ENCODE results near the gene KLHL25.

- TF ChIP-seq YY1 (IDR thresholded peaks at IDR 0.05; ENCODE audit: insufficient read depth, insufficient read length) (no peak), ZNF274 (IDR thresholded peaks at IDR 0.05; ENCODE audit: low read depth, low read length) (no peak), SUZ12 (IDR thresholded peaks at IDR 0.05; ENCODE audit: extremely low read depth, insufficient read depth, insufficient read length) (no peak)
These were observed 9.9 kb upstream of the KLHL25 start for GRCh38 chr15:85804481-85805170.
